Endothelial cell of umbilical vein (primary cell): Measurements from ENCODE around the gene TMCO2. TPM values are rescaled to one million over a fixed set of nuclear protein-coding genes. Genes with fewer than 3 reads are reported as not detected.

ENCODE experiments used
- BruUV-seq: library from RNA; stranded (reverse); fragments of 400-500 nt; replicated peaks from 2 replicates; lab custom pipeline; 2021; lab: Mats Ljungman, UMichigan
- CTCF ChIA-PET: fragments of 300-600, 350-600 bp; sonication (Branson Sonifier 250); formaldehyde crosslinking; loops from one replicate; lab custom pipeline; 2021; ENCODE audit warnings: antibody characterized with exemption, inconsistent platforms; lab: Charles Lee
- POLR2A ChIA-PET: fragments of 300-600, 350-600 bp; sonication (Branson Sonifier 250); formaldehyde crosslinking; loops from one replicate; lab custom pipeline; 2021; ENCODE audit warnings: antibody characterized with exemption, inconsistent platforms; lab: Charles Lee
- DNase-seq: peaks from one replicate; pipeline ENCODE4 v3.0.0-alpha.2; 2011; ENCODE audit warnings: low read depth, low spot score
- FAIRE-seq: peaks from 2 replicates; lab custom pipeline; 2011; peaks lifted over from hg19 to GRCh38; lab: Jason Lieb, UNC
- H2AFZ ChIP-seq: 2 replicates; pipeline ENCODE4 v1.6.0; 2012; ENCODE audit warnings: low read depth, low read length, control low read depth, inconsistent platforms
- H3K27ac ChIP-seq: 2 replicates; pipeline ENCODE4 v1.5.1; 2011; ENCODE audit warnings: low read depth, mild to moderate bottlenecking, control low read depth, low read length, moderate library complexity; ENCODE audit not compliant: insufficient read depth
- H3K27me3 ChIP-seq, 2 experiments: 2 replicates each; pipeline versions ENCODE4 v1.6.0 to v1.6.1; 2011; ENCODE audit warnings: low read length in 2 of 2, mixed read lengths in 1 of 2; ENCODE audit not compliant: control insufficient read depth in 2 of 2, insufficient read depth in 2 of 2
- H3K36me3 ChIP-seq, 2 experiments: 2 replicates in 1 of 2; 3 replicates in 1 of 2; pipeline ENCODE4 v1.5.1; 2011; ENCODE audit warnings: low read length in 2 of 2, mild to moderate bottlenecking in 1 of 2, moderate library complexity in 1 of 2; ENCODE audit not compliant: control insufficient read depth in 2 of 2, insufficient read depth in 2 of 2; ENCODE audit errors: extremely low read depth in 1 of 2
- H3K4me1 ChIP-seq: 3 replicates; pipeline ENCODE4 v1.5.1; 2011; ENCODE audit warnings: mild to moderate bottlenecking, low read length; ENCODE audit not compliant: control insufficient read depth, insufficient read depth; ENCODE audit errors: extremely low read depth
- H3K4me2 ChIP-seq: 2 replicates; pipeline ENCODE4 v1.6.1; 2011; ENCODE audit warnings: low read length, control low read depth, mixed read lengths; ENCODE audit not compliant: insufficient read depth
- H3K4me3 ChIP-seq, 3 experiments: fragments of 200-600 bp in 1 of 3; sonication (generic), shearing (Covaris generic) in 1 of 3; replicated peaks in 1 of 3; 2 replicates each; pipeline ENCODE4 v1.5.1; 2011 to 2016; ENCODE audit warnings: control low read depth in 3 of 3, low read length in 3 of 3, mild to moderate bottlenecking in 2 of 3, inconsistent platforms in 1 of 3, low read depth in 1 of 3, moderate library complexity in 1 of 3; ENCODE audit not compliant: insufficient read depth in 1 of 3
- H3K79me2 ChIP-seq: 2 replicates; pipeline ENCODE4 v1.6.0; 2012; ENCODE audit warnings: low read length, inconsistent platforms; ENCODE audit not compliant: control insufficient read depth, insufficient read depth
- H3K9ac ChIP-seq: replicated peaks from 2 replicates; pipeline ENCODE3; 2011; ENCODE audit warnings: low read length, control low read depth; ENCODE audit not compliant: insufficient read depth; ENCODE audit errors: extremely low read depth
- H3K9me1 ChIP-seq: replicated peaks from 3 replicates; pipeline ENCODE4 v1.6.0; 2011; ENCODE audit warnings: mild to moderate bottlenecking, low read length; ENCODE audit not compliant: control insufficient read depth, insufficient read depth; ENCODE audit errors: extremely low read depth
- H3K9me3 ChIP-seq: replicated peaks from 2 replicates; pipeline ENCODE4 v1.5.1; 2012; ENCODE audit warnings: low read length, inconsistent platforms; ENCODE audit not compliant: control insufficient read depth, insufficient read depth
- H4K20me1 ChIP-seq: replicated peaks from 2 replicates; pipeline ENCODE3; 2011; ENCODE audit warnings: mild to moderate bottlenecking, low read length; ENCODE audit not compliant: control insufficient read depth, insufficient read depth; ENCODE audit errors: extremely low read depth
- CTCF ChIP-seq, 2 donors: IDR thresholded peaks; 1 replicate in 1 of 2; 2 replicates in 1 of 2; pipeline ENCODE4 v1.5.1; 2011; ENCODE audit warnings: low read length in 2 of 2, mild to moderate bottlenecking in 2 of 2, moderate library complexity in 2 of 2, control low read depth in 1 of 2, inconsistent platforms in 1 of 2, low read depth in 1 of 2; ENCODE audit not compliant: insufficient read depth in 1 of 2; ENCODE audit errors: extremely low read depth in 1 of 2
- EZH2 ChIP-seq: IDR thresholded peaks from 2 replicates; pipeline ENCODE4 v1.6.1; 2012; ENCODE audit warnings: borderline replicate concordance, low read depth, mild to moderate bottlenecking, moderate library complexity, low read length, inconsistent platforms; ENCODE audit not compliant: severe bottlenecking
- FOS ChIP-seq: IDR thresholded peaks from 2 replicates; pipeline ENCODE4 v1.6.1; 2011; ENCODE audit warnings: mild to moderate bottlenecking, low read length, moderate library complexity, borderline replicate concordance; ENCODE audit not compliant: insufficient read depth
- GATA2 ChIP-seq: IDR thresholded peaks from 2 replicates; pipeline ENCODE4 v1.7.0; 2011; ENCODE audit warnings: low read depth, mild to moderate bottlenecking, moderate library complexity, mixed read lengths, low read length; ENCODE audit not compliant: insufficient read length, insufficient read depth
- POLR2AphosphoS5 ChIP-seq: IDR thresholded peaks from 2 replicates; pipeline ENCODE4 v1.6.1; 2012; ENCODE audit warnings: low read depth, mild to moderate bottlenecking, control low read depth, low read length, moderate library complexity; ENCODE audit not compliant: insufficient read depth
- dilution Hi-C: fragments of 300-500 bp; cut with MboI; formaldehyde crosslinking; loops from one replicate; pipeline ENCODE4 v1.15.0; 2019; ENCODE audit warnings: low sequenced_read_pairs; ENCODE audit not compliant: extremely low pct_ligation_motif_present
- intact Hi-C: fragments of 100-400 bp; cut with micrococcal nuclease; formaldehyde crosslinking; loops from one replicate; pipeline ENCODE4 v1.10.0; 2022
- polyA plus RNA-seq, 4 experiments: library from polyadenylated mRNA; depleted of rRNA in 3 of 4; stranded (reverse) in 3 of 4; unstranded in 1 of 4; fragments of >200 nt; gene quantifications; 2 replicates each; pipeline versions ENCODE4 v1.2.1 to v1.2.3, GENCODE V29; 2011 to 2012; ENCODE audit warnings: missing spikeins in 1 of 4
- total RNA-seq: library from RNA; stranded (reverse); gene quantifications from 2 replicates; pipeline ENCODE4 v1.2.3, GENCODE V29; 2021

TMCO2 gene
- total and polyA plus RNA-seq, 2 donors (not counting 3 experiments of a cell fraction or from before 2014, with no cell fraction given): not detected

- no peak for FAIRE-seq
- no peak overlapping the region for H3K4me3 ChIP-seq
- POLR2A ChIA-PET: no interaction called here
Observed at GRCh38 chr1:40265298-40265697, 17.6 kb downstream of the TMCO2 start.

More at GRCh38 chr1:40265298-40265697, 17.6 kb downstream of the TMCO2 start:
- Histone ChIP-seq H3K9ac (no peak overlapping the region), H3K27me3 (no peaks in the 10 kb centered on the region), H3K4me2 (no peak overlapping the region), H3K79me2 (peaks cover 13% of the 10 kb centered on the region), H2AFZ (no peak overlapping the region), H3K27ac (no peak overlapping the region), H3K9me3 (no peaks in the 10 kb centered on the region), H4K20me1 (no peaks in the 10 kb centered on the region), H3K36me3 (peaks cover 10 to 17% of the 10 kb centered on the region in 2 experiments), H3K9me1 (no peaks in the 10 kb centered on the region), H3K4me1 (no peaks in the 10 kb centered on the region)
- DNase-seq: no peak
- BruUV-seq: no TSS peak
- TF ChIP-seq CTCF (IDR thresholded peaks at IDR 0.05; ENCODE audit: extremely low read depth in 1 of 2, insufficient read depth in 1 of 2, low read depth in 1 of 2, low read length in 2 of 2) (no peak), EZH2 (no peak), POLR2AphosphoS5 (no peak), GATA2 (no peak), FOS (no peak)
- dilution Hi-C loops (no loop called here), intact Hi-C loops (no loop called here)
- CTCF ChIA-PET: interaction anchor here (1.2 to 2.9 kb wide), 2 partner anchors 50 to 139 kb away, joined by 3 to 8 read pairs; no protein-coding TSS in a partner anchor
